ENCODE measurements around the gene SREBF1. TPM values are rescaled to one million over a fixed set of nuclear protein-coding genes. Genes with fewer than 3 reads are reported as not detected.

Gene SREBF1
- total and polyA plus RNA-seq, 7 experiments from 2014 or later: 22.4 to 281 (median 41.3) TPM

GRCh38 chr17:17844079-17844478, 7.3 kb upstream of the SREBF1 start:
- peaks cover 22 to 32% of the 10 kb centered on the region in 2 donors for H3K4me1 ChIP-seq (ENCODE audit: control insufficient read depth in 2 of 2, insufficient read depth in 2 of 2, low read length in 2 of 2)
- Mint-ChIP-seq H3K27ac (peak overlapping the region in 2 of 9 donors; percentile 18 to 68), H3K4me1 (peaks cover 21 to 45% (median 42%) of the 10 kb centered on the region in 7 donors), H3K9me3 (no peaks in the 10 kb centered on the region), H3K27me3 (no peaks in the 10 kb centered on the region), H3K4me3 (no peak overlapping the region), H3K36me3 (peaks cover 0 to 2% (median 0%) of the 10 kb centered on the region in 5 donors)
- peaks cover 0 to 13% (median 0%) of the 10 kb centered on the region in 3 experiments for H3K36me3 ChIP-seq (ENCODE audit: control insufficient read depth in 2 of 3, insufficient read depth in 3 of 3, low read length in 3 of 3)
- ATAC-seq: no peak
- H3K27ac ChIP-seq (ENCODE audit: low read depth, low read length): no peak overlapping the region
- no peaks in the 10 kb centered on the region for H3K27me3 ChIP-seq (ENCODE audit: control insufficient read depth in 2 of 2, insufficient read depth in 2 of 2, low read length in 2 of 2)
- POLR2A ChIA-PET: interaction anchor here (0.5 kb wide), 1 partner anchor 93 kb away, joined by 3 read pairs; no protein-coding TSS in a partner anchor
- CTCF ChIA-PET: no interaction called here
- no peak overlapping the region for H3K4me3 ChIP-seq (ENCODE audit: low read length)
- H3K9me3 ChIP-seq (ENCODE audit: control insufficient read depth in 2 of 3, low read length in 3 of 3): no peaks in the 10 kb centered on the region
- intact Hi-C loops (cut with micrococcal nuclease): loop anchor here in 1 of 2 donors (5.0 kb wide), 1 partner anchor 252 kb away; the partner anchor contains the start of gene PEMT
- no peak for DNase-seq

GRCh38 chr17:17843096-17843495, 6.3 kb upstream of the SREBF1 start:
- H3K36me3 Mint-ChIP-seq: peaks cover 0 to under 1% (median 0%) of the 10 kb centered on the region in 5 donors
- POLR2A ChIA-PET: interaction anchor here (0.6 kb wide), 1 partner anchor 531 kb away, joined by 6 read pairs; no protein-coding TSS in a partner anchor
- peak overlapping the region in 6 of 9 donors; percentile 14 to 83 (median 60) for H3K27ac Mint-ChIP-seq
- intact Hi-C loops (cut with micrococcal nuclease): loop anchor here in 1 of 2 donors (5.0 kb wide), 1 partner anchor 251 kb away; the partner anchor contains the start of gene PEMT
- CTCF ChIA-PET: no interaction called here
- H3K4me1 Mint-ChIP-seq: peaks cover 11 to 45% (median 42%) of the 10 kb centered on the region in 7 donors
- H3K9me3 Mint-ChIP-seq: no peaks in the 10 kb centered on the region
- H3K4me3 Mint-ChIP-seq: no peak overlapping the region
- H3K4me3 ChIP-seq (ENCODE audit: low read length): no peak overlapping the region
- peaks cover 12 to 29% of the 10 kb centered on the region in 2 donors for H3K4me1 ChIP-seq (ENCODE audit: control insufficient read depth in 2 of 2, insufficient read depth in 2 of 2, low read length in 2 of 2)
- no peak for DNase-seq
- H3K36me3 ChIP-seq (ENCODE audit: control insufficient read depth in 2 of 3, insufficient read depth in 3 of 3, low read length in 3 of 3): peaks cover 0 to 13% (median 0%) of the 10 kb centered on the region in 3 experiments
- no peaks in the 10 kb centered on the region for H3K9me3 ChIP-seq (ENCODE audit: control insufficient read depth in 2 of 3, low read length in 3 of 3)
- H3K27me3 Mint-ChIP-seq: no peaks in the 10 kb centered on the region
- H3K27me3 ChIP-seq (ENCODE audit: control insufficient read depth in 2 of 2, insufficient read depth in 2 of 2, low read length in 2 of 2): no peaks in the 10 kb centered on the region
- no peak overlapping the region for H3K27ac ChIP-seq (ENCODE audit: low read depth, low read length)
- ATAC-seq: no peak

GRCh38 chr17:17842111-17842876, 5.5 kb upstream of the SREBF1 start:
- H3K36me3 Mint-ChIP-seq: no peaks in the 10 kb centered on the region
- POLR2A ChIA-PET: interaction anchor here (0.6 to 2.2 kb wide), 3 partner anchors 7 to 545 kb away, joined by 3 to 15 read pairs (median 6); no protein-coding TSS in a partner anchor
- Histone ChIP-seq H3K36me3 (ENCODE audit: control insufficient read depth in 2 of 3, insufficient read depth in 3 of 3, low read length in 3 of 3) (peaks cover 0 to 13% (median 0%) of the 10 kb centered on the region in 3 experiments), H3K4me1 (ENCODE audit: control insufficient read depth in 2 of 2, insufficient read depth in 2 of 2, low read length in 2 of 2) (peaks cover 6 to 29% of the 10 kb centered on the region in 2 donors), H3K9me3 (ENCODE audit: control insufficient read depth in 2 of 3, low read length in 3 of 3) (no peaks in the 10 kb centered on the region), H3K4me3 (ENCODE audit: low read length) (no peak overlapping the region), H3K27me3 (ENCODE audit: control insufficient read depth in 2 of 2, insufficient read depth in 2 of 2, low read length in 2 of 2) (no peaks in the 10 kb centered on the region), H3K27ac (ENCODE audit: low read depth, low read length) (peak overlapping the region; percentile 40)
- no peak overlapping the region for H3K4me3 Mint-ChIP-seq
- intact Hi-C loops (cut with micrococcal nuclease): loop anchor here in 1 of 2 donors (5.0 kb wide), 1 partner anchor 250 kb away; the partner anchor contains the start of gene PEMT
- peaks cover 13 to 45% (median 43%) of the 10 kb centered on the region in 7 donors for H3K4me1 Mint-ChIP-seq
- ATAC-seq: no peak
- CTCF ChIA-PET: no interaction called here
- H3K27ac Mint-ChIP-seq: peak overlapping the region in 5 of 9 donors; percentile 42 to 83 (median 68)
- no peak for DNase-seq
- H3K9me3 Mint-ChIP-seq: no peaks in the 10 kb centered on the region
- no peaks in the 10 kb centered on the region for H3K27me3 Mint-ChIP-seq

- Mint-ChIP-seq H3K9me3 (peaks cover 0 to 2% (median 0%) of the 10 kb centered on the region in 11 donors), H3K4me1 (peaks cover 16 to 44% (median 41%) of the 10 kb centered on the region in 7 donors), H3K27ac (peak overlapping the region in 8 of 9 donors; percentile 33 to 93 (median 83)), H3K4me3 (peak overlapping the region in 1 of 10 donors; percentile 74), H3K36me3 (no peaks in the 10 kb centered on the region), H3K27me3 (no peaks in the 10 kb centered on the region)
- ChIA-PET CTCF (interaction anchor here (1.0 kb wide), 1 partner anchor 19 kb away, joined by 4 read pairs; no protein-coding TSS in a partner anchor), POLR2A (interaction anchor here (0.6 to 2.2 kb wide), 7 partner anchors 8 to 545 kb away, joined by 3 to 15 read pairs (median 3); no protein-coding TSS in a partner anchor)
- Histone ChIP-seq H3K36me3 (ENCODE audit: control insufficient read depth in 2 of 3, insufficient read depth in 3 of 3, low read length in 3 of 3) (peaks cover 0 to 9% (median 0%) of the 10 kb centered on the region in 3 experiments), H3K4me1 (ENCODE audit: control insufficient read depth in 2 of 2, insufficient read depth in 2 of 2, low read length in 2 of 2) (peaks cover 6 to 26% of the 10 kb centered on the region in 2 donors), H3K27me3 (ENCODE audit: control insufficient read depth in 2 of 2, insufficient read depth in 2 of 2, low read length in 2 of 2) (no peaks in the 10 kb centered on the region), H3K9me3 (ENCODE audit: control insufficient read depth in 2 of 3, low read length in 3 of 3) (no peaks in the 10 kb centered on the region), H3K27ac (ENCODE audit: low read depth, low read length) (peak overlapping the region; percentile 90), H3K4me3 (ENCODE audit: low read length) (no peak overlapping the region)
- DNase-seq: no peak
- intact Hi-C loops (cut with micrococcal nuclease): loop anchor here in 1 of 2 donors (5.0 kb wide), 1 partner anchor 249 kb away; the partner anchor contains the start of gene PEMT
- ATAC-seq: no peak
These were observed 4.8 kb upstream of the SREBF1 start for GRCh38 chr17:17841601-17842025.

GRCh38 chr17:17840751-17841591, 4.2 kb upstream of the SREBF1 start:
- Histone ChIP-seq H3K27me3 (ENCODE audit: control insufficient read depth in 2 of 2, insufficient read depth in 2 of 2, low read length in 2 of 2) (no peaks in the 10 kb centered on the region), H3K9me3 (ENCODE audit: control insufficient read depth in 2 of 3, low read length in 3 of 3) (no peaks in the 10 kb centered on the region), H3K4me3 (ENCODE audit: low read length) (no peak overlapping the region), H3K36me3 (ENCODE audit: control insufficient read depth in 2 of 3, insufficient read depth in 3 of 3, low read length in 3 of 3) (peaks cover 0 to 7% (median 0%) of the 10 kb centered on the region in 3 experiments), H3K27ac (ENCODE audit: low read depth, low read length) (peak overlapping the region; percentile 90), H3K4me1 (ENCODE audit: control insufficient read depth in 2 of 2, insufficient read depth in 2 of 2, low read length in 2 of 2) (peaks cover 8 to 26% of the 10 kb centered on the region in 2 donors)
- Mint-ChIP-seq H3K9me3 (peaks cover 0 to 2% (median 0%) of the 10 kb centered on the region in 11 donors), H3K36me3 (no peaks in the 10 kb centered on the region), H3K4me1 (peaks cover 17 to 45% (median 37%) of the 10 kb centered on the region in 7 donors), H3K4me3 (peak overlapping the region; percentile 42 to 82 (median 72)), H3K27ac (peak overlapping the region; percentile 68 to 93 (median 88)), H3K27me3 (no peaks in the 10 kb centered on the region)
- ChIA-PET POLR2A (interaction anchor here (0.7 to 2.2 kb wide), 8 partner anchors 9 to 150 kb away, joined by 3 to 15 read pairs (median 4); no protein-coding TSS in a partner anchor), CTCF (interaction anchor here (1.0 kb wide), 1 partner anchor 19 kb away, joined by 4 read pairs; no protein-coding TSS in a partner anchor)
- no peak for ATAC-seq
- intact Hi-C loops (cut with micrococcal nuclease): loop anchor here (1.0 to 5.0 kb wide), 3 partner anchors 8 to 249 kb away; partner anchors contain the start of genes DRC3 (in 1 of the 2), PEMT (in 1 of the 2) and TOM1L2 (in 1 of the 2)
- DNase-seq: no peak

Data from naive thymus-derived CD4-positive, alpha-beta T cell (primary cell).